Astrocyte (in vitro differentiated cells and primary cell): ENCODE data around the gene PCBP3.

Experiments used
- EZH2 ChIP-seq: IDR thresholded peaks from 2 replicates; pipeline ENCODE4 v1.6.1; 2012; ENCODE audit warnings: mild to moderate bottlenecking, low read length, inconsistent platforms; ENCODE audit not compliant: insufficient read depth
- TF ChIP-seq, protein P1 (sequence below): IDR thresholded peaks from 2 replicates; pipeline ENCODE4 v1.5.1; 2011; ENCODE audit warnings: low read depth, mild to moderate bottlenecking, inconsistent platforms, low read length, moderate library complexity; ENCODE audit not compliant: insufficient read depth

- TF ChIP-seq, protein P1, sequence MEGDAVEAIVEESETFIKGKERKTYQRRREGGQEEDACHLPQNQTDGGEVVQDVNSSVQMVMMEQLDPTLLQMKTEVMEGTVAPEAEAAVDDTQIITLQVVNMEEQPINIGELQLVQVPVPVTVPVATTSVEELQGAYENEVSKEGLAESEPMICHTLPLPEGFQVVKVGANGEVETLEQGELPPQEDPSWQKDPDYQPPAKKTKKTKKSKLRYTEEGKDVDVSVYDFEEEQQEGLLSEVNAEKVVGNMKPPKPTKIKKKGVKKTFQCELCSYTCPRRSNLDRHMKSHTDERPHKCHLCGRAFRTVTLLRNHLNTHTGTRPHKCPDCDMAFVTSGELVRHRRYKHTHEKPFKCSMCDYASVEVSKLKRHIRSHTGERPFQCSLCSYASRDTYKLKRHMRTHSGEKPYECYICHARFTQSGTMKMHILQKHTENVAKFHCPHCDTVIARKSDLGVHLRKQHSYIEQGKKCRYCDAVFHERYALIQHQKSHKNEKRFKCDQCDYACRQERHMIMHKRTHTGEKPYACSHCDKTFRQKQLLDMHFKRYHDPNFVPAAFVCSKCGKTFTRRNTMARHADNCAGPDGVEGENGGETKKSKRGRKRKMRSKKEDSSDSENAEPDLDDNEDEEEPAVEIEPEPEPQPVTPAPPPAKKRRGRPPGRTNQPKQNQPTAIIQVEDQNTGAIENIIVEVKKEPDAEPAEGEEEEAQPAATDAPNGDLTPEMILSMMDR = no peak
- TF ChIP-seq EZH2 = no peak
These were observed 211.8 kb downstream of the PCBP3 start for GRCh38 chr21:45855248-45855811.
